ENCODE data around the gene CACNA1C. TPM values are rescaled to one million over a fixed set of nuclear protein-coding genes. Genes with fewer than 3 reads are reported as not detected.

Gene CACNA1C
- total RNA-seq, 2 donors from 2014 or later, result 8.1 to 18.2 TPM

- H3K27me3 ChIP-seq (replicated peaks; ENCODE audit: insufficient read depth), result no peaks in the 10 kb centered on the region
- intact Hi-C loops (cut with DNase I), result no loop called here
- WGBS, result 47% methylated on average over 5 of the region's 5 CpGs
- DNase-seq (ENCODE audit: low spot score), result no peak
- peak overlapping the region; percentile 44 to 76 for H3K27ac ChIP-seq
- H3K9me3 ChIP-seq, result no peaks in the 10 kb centered on the region
- no peaks in the 10 kb centered on the region for H3K36me3 ChIP-seq
- no peak overlapping the region for H3K4me3 ChIP-seq
- TF ChIP-seq CTCF (IDR thresholded peaks at IDR 0.05) (no peak), POLR2AphosphoS5 (IDR thresholded peaks at IDR 0.05) (no peak), POLR2A (IDR thresholded peaks at IDR 0.05) (no peak)
- H3K4me1 ChIP-seq (replicated peaks), result no peaks in the 10 kb centered on the region
Observed at GRCh38 chr12:2335109-2335508, 282.3 kb downstream of the CACNA1C start.

- Histone ChIP-seq H3K27me3 (replicated peaks; ENCODE audit: insufficient read depth) (no peaks in the 10 kb centered on the region), H3K9me3 (no peaks in the 10 kb centered on the region), H3K4me3 (no peak overlapping the region), H3K27ac (peak overlapping the region; percentile 44 to 76), H3K4me1 (replicated peaks) (no peaks in the 10 kb centered on the region), H3K36me3 (no peaks in the 10 kb centered on the region)
- TF ChIP-seq POLR2A (IDR thresholded peaks at IDR 0.05) (no peak), POLR2AphosphoS5 (IDR thresholded peaks at IDR 0.05) (no peak)
- intact Hi-C loops (cut with DNase I), result no loop called here
- DNase-seq (ENCODE audit: low spot score), result no peak
- WGBS, result 60% methylated on average over 3 of the region's 3 CpGs
Observed at GRCh38 chr12:2335513-2335912, 282.7 kb downstream of the CACNA1C start.

- intact Hi-C loops (cut with DNase I), result no loop called here
- TF ChIP-seq CTCF (IDR thresholded peaks at IDR 0.05) (no peak), POLR2AphosphoS5 (IDR thresholded peaks at IDR 0.05) (no peak), POLR2A (IDR thresholded peaks at IDR 0.05) (no peak)
- WGBS, result 49% methylated on average over 3 of the region's 3 CpGs
- H3K27me3 ChIP-seq (replicated peaks; ENCODE audit: insufficient read depth), result no peaks in the 10 kb centered on the region
- DNase-seq (ENCODE audit: low spot score), result no peak
- H3K4me3 ChIP-seq, result no peak overlapping the region
- peak overlapping the region; percentile 72 to 76 for H3K27ac ChIP-seq
- no peaks in the 10 kb centered on the region for H3K4me1 ChIP-seq (replicated peaks)
- no peaks in the 10 kb centered on the region for H3K9me3 ChIP-seq
- H3K36me3 ChIP-seq, result no peaks in the 10 kb centered on the region
Observed at GRCh38 chr12:2335916-2336315, 283.1 kb downstream of the CACNA1C start.

- no peak for TF ChIP-seq POLR2A (IDR thresholded peaks at IDR 0.05)
- TF ChIP-seq POLR2AphosphoS5 (IDR thresholded peaks at IDR 0.05), result peak; percentile 68
- Histone ChIP-seq H3K4me3 (no peak overlapping the region), H3K4me1 (replicated peaks) (no peaks in the 10 kb centered on the region), H3K36me3 (no peaks in the 10 kb centered on the region), H3K27me3 (replicated peaks; ENCODE audit: insufficient read depth) (no peaks in the 10 kb centered on the region), H3K27ac (peak overlapping the region; percentile 72 to 76), H3K9me3 (no peaks in the 10 kb centered on the region)
- intact Hi-C loops (cut with DNase I), result no loop called here
- 46% methylated on average over 5 of the region's 5 CpGs for WGBS
- DNase-seq (ENCODE audit: low spot score), result no peak
Observed at GRCh38 chr12:2336409-2336829, 283.6 kb downstream of the CACNA1C start.

- H3K36me3 ChIP-seq, result no peaks in the 10 kb centered on the region
- H3K4me1 ChIP-seq (replicated peaks), result no peaks in the 10 kb centered on the region
- 89% methylated on average over 11 of the region's 11 CpGs for WGBS
- peak overlapping the region; percentile 72 to 76 for H3K27ac ChIP-seq
- H3K4me3 ChIP-seq, result no peak overlapping the region
- TF ChIP-seq POLR2A (IDR thresholded peaks at IDR 0.05) (no peak), CTCF (IDR thresholded peaks at IDR 0.05) (no peak), POLR2AphosphoS5 (IDR thresholded peaks at IDR 0.05) (no peak)
- H3K27me3 ChIP-seq (replicated peaks; ENCODE audit: insufficient read depth), result no peaks in the 10 kb centered on the region
- no peak for DNase-seq (ENCODE audit: low spot score)
- no peaks in the 10 kb centered on the region for H3K9me3 ChIP-seq
- intact Hi-C loops (cut with DNase I), result no loop called here
Observed at GRCh38 chr12:2337031-2338010, 284.5 kb downstream of the CACNA1C start.
